ENCODE measurements around the gene DOCK11. TPM values are rescaled to one million over a fixed set of nuclear protein-coding genes. Genes with fewer than 3 reads are reported as not detected.

DOCK11 gene
- total RNA-seq, 1 donor from 2014 or later = 23.0 TPM

DNA sequence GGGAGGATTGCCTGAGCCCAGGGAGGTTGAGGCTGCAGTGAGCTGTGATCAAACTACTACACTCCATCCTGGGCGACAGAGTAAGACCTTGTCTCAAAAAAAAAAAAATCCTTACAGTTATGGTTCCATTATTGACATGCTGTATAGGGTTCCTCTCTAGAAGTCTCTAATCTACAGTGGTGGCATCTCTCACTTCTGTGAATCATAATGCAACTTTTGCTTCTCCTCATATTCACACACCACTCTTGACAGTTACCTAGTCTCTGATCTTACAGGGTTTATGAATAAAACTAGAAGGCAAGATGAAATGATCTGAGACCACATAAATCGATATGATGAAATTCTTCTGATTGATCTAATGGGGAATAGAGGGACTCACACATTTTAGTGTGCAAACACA, 40.6 kb downstream of the DOCK11 start:
- H3K9me3 ChIP-seq = no peaks in the 10 kb centered on the region
- peaks cover 0 to 3% of the 10 kb centered on the region in 2 donors for H3K4me1 ChIP-seq
- peak overlapping the region in 1 of 2 donors; percentile 46 for H3K27ac ChIP-seq
- H3K36me3 ChIP-seq = no peaks in the 10 kb centered on the region
- no peak overlapping the region for H3K4me3 ChIP-seq
- intact Hi-C loops (cut with DNase I) = loop anchor here (5.0 kb wide), 1 partner anchor 39 kb away; the partner anchor contains the start of gene DOCK11
- H3K27me3 ChIP-seq = no peaks in the 10 kb centered on the region
- DNase-seq (ENCODE audit: low spot score in 2 of 2) = no peak
- TF ChIP-seq, protein P1, sequence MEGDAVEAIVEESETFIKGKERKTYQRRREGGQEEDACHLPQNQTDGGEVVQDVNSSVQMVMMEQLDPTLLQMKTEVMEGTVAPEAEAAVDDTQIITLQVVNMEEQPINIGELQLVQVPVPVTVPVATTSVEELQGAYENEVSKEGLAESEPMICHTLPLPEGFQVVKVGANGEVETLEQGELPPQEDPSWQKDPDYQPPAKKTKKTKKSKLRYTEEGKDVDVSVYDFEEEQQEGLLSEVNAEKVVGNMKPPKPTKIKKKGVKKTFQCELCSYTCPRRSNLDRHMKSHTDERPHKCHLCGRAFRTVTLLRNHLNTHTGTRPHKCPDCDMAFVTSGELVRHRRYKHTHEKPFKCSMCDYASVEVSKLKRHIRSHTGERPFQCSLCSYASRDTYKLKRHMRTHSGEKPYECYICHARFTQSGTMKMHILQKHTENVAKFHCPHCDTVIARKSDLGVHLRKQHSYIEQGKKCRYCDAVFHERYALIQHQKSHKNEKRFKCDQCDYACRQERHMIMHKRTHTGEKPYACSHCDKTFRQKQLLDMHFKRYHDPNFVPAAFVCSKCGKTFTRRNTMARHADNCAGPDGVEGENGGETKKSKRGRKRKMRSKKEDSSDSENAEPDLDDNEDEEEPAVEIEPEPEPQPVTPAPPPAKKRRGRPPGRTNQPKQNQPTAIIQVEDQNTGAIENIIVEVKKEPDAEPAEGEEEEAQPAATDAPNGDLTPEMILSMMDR (IDR thresholded peaks at IDR 0.05) = no peak

DNA sequence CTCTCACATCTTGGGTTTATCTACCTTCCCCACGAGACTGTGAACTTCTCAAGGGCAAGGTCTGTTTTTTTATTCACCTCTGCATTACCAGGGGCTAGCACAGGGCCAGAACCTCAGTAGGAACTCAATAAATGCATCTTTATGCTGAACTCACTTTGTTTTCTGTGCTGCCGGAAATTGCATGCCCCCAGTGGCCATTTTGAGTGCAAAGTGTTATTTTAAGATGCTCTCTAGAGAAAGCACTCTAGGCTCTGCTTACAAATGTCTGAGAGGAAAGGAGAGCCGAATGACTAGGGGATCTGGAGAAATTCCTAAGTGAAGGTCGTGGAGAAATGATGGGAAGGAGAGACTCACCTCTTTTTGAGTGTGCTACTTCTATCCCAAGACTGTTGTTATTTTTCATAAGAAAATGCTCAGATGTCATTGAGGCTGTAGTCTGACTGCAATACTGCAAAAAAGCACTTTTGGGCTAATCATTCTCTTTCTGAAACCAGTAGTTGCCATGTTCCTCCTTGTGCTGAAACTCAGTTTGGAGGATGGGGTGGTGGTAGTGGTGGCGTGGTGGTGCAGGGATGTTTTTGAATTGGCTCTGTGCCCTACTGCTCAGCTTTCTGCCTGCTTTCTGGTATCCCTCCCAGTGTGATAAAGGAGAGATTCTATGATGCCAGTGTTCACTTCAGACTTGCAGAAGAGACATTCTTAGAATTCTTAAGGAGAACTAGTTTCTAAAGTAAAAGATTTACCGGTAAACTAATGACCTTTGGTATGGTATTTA, 41.3 kb downstream of the DOCK11 start:
- TF ChIP-seq, protein P1 (IDR thresholded peaks at IDR 0.05) = peak in 2 of 3 experiments; percentile 24 to 25
- Histone ChIP-seq H3K4me1 (peaks cover 0 to 3% of the 10 kb centered on the region in 2 donors), H3K4me3 (no peak overlapping the region), H3K9me3 (no peaks in the 10 kb centered on the region), H3K36me3 (no peaks in the 10 kb centered on the region), H3K27ac (peak overlapping the region in 1 of 2 donors; percentile 46), H3K27me3 (no peaks in the 10 kb centered on the region)
- DNase-seq (ENCODE audit: low spot score in 2 of 2) = no peak
- intact Hi-C loops (cut with DNase I) = loop anchor here (5.0 kb wide), 1 partner anchor 40 kb away; the partner anchor contains the start of gene DOCK11

DNA sequence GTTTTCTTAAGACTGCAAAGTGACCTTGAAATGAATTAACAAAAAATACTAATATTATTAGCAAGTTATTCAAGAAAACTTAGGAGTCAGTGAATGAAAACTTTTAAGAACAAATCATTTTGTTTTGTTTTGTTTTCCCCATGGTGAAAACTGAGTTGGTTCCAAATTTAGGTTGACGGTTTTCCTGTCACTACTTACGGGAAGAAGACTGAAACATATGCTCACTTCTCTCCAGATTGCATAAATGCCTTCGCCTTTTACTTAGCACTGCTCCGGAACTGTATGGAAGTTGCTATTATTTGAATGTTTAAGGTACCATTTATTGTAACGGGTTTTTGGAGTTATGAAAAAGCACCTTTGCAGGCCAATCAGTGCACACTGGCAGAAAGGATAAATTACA, 42.8 kb downstream of the DOCK11 start:
- Histone ChIP-seq H3K27ac (no peak overlapping the region), H3K9me3 (no peaks in the 10 kb centered on the region), H3K27me3 (no peaks in the 10 kb centered on the region), H3K4me1 (peaks cover 0 to 3% of the 10 kb centered on the region in 2 donors), H3K36me3 (no peaks in the 10 kb centered on the region), H3K4me3 (no peak overlapping the region)
- intact Hi-C loops (cut with DNase I) = loop anchor here (5.0 kb wide), 1 partner anchor 41 kb away; the partner anchor contains the start of gene DOCK11
- TF ChIP-seq, protein P1 (IDR thresholded peaks at IDR 0.05) = no peak
- DNase-seq (ENCODE audit: low spot score in 2 of 2) = no peak

DNA sequence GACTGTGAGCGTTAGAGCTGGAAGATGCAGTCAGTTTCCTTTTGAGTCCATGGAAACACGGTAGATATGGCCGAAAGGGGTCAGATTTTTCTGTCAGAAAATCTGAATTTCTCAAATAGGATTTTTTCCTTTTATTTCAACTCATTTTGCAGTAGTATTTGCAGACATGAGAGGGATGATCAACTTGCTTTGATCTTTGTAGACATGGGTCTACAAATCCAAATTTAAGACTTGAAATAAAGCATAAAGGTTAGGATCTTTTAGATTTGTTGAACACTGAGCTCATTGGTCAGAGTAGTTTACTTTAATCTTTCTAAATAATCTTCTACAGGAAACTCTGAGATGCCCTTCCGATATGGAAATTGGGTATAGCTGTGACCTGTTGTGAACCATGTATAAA, 44.7 kb downstream of the DOCK11 start:
- TF ChIP-seq, protein P1 (IDR thresholded peaks at IDR 0.05) = no peak
- peaks cover 0 to 3% of the 10 kb centered on the region in 2 donors for H3K4me1 ChIP-seq
- intact Hi-C loops (cut with DNase I) = no loop called here

DNA sequence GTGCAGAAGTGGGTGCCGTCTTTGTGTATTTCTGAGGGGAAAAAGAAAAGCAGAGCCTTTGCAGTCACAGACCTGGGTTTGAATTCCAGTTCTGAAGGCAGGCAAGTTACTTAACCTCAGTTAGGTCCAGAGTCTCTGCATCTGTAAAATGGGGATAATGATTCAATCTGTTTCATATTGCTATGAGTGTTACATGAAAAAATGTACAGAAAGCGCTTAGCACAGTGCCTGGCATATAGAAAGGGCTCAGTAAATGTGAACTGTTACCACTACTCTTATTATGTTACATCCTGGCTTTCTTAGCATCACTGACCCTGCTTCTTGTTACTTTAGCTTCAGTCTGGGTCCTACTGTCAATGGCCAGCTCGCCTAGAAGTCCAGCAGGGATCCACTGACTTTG, 45.9 kb downstream of the DOCK11 start:
- H3K4me3 ChIP-seq = no peak overlapping the region
- intact Hi-C loops (cut with DNase I) = no loop called here
- H3K9me3 ChIP-seq = no peaks in the 10 kb centered on the region
- TF ChIP-seq, protein P1 (IDR thresholded peaks at IDR 0.05) = no peak
- no peaks in the 10 kb centered on the region for H3K27me3 ChIP-seq
- DNase-seq (ENCODE audit: low spot score in 2 of 2) = no peak
- no peaks in the 10 kb centered on the region for H3K4me1 ChIP-seq
- H3K27ac ChIP-seq = no peak overlapping the region
- H3K36me3 ChIP-seq = no peaks in the 10 kb centered on the region

More for the DNA sequence above, 44.7 kb downstream of the DOCK11 start:
- DNase-seq (ENCODE audit: low spot score in 2 of 2) = no peak
- H3K36me3 ChIP-seq = no peaks in the 10 kb centered on the region
- H3K27ac ChIP-seq = peak overlapping the region in 1 of 2 donors; percentile 8
- H3K9me3 ChIP-seq = no peaks in the 10 kb centered on the region
- no peaks in the 10 kb centered on the region for H3K27me3 ChIP-seq
- H3K4me3 ChIP-seq = no peak overlapping the region
